Muscle of back (tissue), 13 donors: ENCODE results near the gene CXCL1. TPM values are rescaled to one million over a fixed set of nuclear protein-coding genes. Genes with fewer than 3 reads are reported as not detected.

Experiments used
- DNase-seq, 3 donors: peaks; one replicate each; pipeline versions ENCODE4 v3.0.0 to v3.0.0-alpha.2; 2013
- long read RNA-seq, 9 donors: transcript quantifications; one replicate each; lab custom pipeline, GENCODE V29; 2026
- polyA plus RNA-seq, 10 donors: library from polyadenylated mRNA; unstranded; fragments of 120-200 nt; gene quantifications; one replicate each; pipeline ENCODE4 v1.2.1, GENCODE V29; 2013; ENCODE audit not compliant: insufficient read length in 10 of 10

The CXCL1 gene
- polyA plus RNA-seq: 1 to 10 TPM in 1 of 10 donors, under 1 TPM in 7, not detected in 2; 0.31 to 1.4 (median 0.53) TPM
- long read RNA-seq, donor 1: 0 reads
- long read RNA-seq, donor 2: 0 reads
- long read RNA-seq, donor 3: 0 reads
- long read RNA-seq, donor 4: 0 reads
- long read RNA-seq, donor 5: 0 reads
- long read RNA-seq, donor 6: 0 reads
- long read RNA-seq, donor 7: 0 reads
- long read RNA-seq, donor 8: 0 reads
- long read RNA-seq, donor 9: 0 reads

DNA sequence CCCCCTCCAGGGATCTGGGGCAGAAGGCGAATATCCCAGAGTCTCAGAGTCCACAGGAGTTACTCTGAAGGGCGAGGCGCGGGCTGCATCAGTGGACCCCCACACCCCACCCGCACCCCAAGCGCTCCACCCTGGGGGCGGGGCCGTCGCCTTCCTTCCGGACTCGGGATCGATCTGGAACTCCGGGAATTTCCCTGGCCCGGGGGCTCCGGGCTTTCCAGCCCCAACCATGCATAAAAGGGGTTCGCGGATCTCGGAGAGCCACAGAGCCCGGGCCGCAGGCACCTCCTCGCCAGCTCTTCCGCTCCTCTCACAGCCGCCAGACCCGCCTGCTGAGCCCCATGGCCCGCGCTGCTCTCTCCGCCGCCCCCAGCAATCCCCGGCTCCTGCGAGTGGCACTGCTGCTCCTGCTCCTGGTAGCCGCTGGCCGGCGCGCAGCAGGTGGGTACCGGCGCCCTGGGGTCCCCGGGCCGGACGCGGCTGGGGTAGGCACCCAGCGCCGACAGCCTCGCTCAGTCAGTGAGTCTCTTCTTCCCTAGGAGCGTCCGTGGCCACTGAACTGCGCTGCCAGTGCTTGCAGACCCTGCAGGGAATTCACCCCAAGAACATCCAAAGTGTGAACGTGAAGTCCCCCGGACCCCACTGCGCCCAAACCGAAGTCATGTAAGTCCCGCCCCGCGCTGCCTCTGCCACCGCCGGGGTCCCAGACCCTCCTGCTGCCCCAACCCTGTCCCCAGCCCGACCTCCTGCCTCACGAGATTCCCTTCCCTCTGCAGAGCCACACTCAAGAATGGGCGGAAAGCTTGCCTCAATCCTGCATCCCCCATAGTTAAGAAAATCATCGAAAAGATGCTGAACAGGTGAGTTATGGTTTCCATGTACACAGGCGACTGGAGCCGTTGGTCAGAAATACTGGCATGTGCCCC, at the start of gene CXCL1:
Gene CXCL1 (plus strand): TSS at position 264 of the 926 bp plus-strand sequence. CDS start 78 bp downstream, at position 342.
- peak in 2 of 3 donors; percentile 16 to 55 for DNase-seq

DNA sequence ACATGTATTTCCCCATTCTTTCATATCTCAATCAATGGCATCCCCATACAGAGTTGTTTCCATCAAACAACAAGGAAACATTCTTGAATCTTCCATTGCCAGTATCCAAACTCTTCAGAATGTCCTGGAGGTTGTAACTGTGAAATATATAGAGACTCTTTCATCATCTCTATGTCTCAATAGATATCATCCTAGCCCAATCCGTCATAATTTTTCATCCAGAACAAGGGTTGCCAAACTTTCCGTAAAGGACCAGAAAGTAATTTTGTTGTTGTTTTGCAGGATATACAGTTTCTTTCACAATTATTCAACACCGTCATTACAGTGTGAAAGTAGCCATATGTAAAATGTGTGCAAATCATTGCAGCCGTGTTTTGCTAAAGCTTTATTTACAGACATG, 47.9 kb upstream of the CXCL1 start:
- DNase-seq: no peak

DNA sequence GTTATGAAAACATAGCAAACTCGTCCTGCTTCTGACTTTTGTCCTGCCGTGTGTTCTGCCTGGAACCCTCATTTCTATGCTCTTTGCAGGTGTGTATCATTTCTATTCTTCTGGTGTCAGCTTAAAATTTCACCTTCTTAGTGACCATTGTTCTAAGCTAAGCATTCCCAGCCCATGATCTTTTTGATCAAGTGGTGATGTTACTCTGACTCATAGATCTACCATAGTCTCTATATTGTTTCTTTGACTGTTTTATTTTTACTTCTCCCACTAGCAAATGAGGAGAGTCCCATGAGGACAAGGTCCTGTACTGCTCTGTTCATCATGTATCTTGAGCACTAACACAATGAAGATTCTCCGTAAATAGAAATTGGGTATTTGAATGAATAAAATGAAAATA, 46.8 kb upstream of the CXCL1 start:
- no peak for DNase-seq

DNA sequence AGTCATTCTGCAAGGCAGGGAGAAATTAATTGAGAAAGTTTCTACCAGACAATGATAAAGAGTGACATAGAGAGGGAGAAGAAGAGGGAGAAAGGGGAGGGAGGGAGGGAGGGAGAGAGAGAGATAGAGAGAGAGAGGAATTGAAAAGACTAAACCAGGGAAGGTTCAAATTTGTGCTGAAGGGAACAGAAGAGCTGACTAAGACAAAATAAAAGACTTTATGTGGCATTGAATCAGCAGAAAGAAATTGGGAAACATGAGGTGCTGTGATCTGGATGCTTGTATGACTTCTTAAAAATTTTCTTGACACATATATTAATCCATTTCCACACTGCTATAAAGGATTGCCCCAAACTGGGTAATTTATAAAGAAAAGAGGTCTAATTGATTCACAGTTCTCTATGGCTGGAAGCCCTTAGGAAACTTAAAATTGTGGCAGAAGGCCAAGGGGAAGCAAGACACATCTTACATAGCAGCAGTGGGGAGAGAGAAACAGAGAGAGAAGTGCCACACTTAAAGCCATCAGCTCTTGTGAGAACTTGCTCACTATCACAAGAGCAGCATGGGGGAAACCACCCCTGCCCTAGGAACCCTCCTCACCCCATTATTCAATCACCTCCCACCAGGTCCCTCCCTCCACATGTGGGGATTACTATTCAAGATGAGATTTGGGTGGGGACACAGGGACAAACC, 46.2 kb upstream of the CXCL1 start:
- no peak for DNase-seq

DNA sequence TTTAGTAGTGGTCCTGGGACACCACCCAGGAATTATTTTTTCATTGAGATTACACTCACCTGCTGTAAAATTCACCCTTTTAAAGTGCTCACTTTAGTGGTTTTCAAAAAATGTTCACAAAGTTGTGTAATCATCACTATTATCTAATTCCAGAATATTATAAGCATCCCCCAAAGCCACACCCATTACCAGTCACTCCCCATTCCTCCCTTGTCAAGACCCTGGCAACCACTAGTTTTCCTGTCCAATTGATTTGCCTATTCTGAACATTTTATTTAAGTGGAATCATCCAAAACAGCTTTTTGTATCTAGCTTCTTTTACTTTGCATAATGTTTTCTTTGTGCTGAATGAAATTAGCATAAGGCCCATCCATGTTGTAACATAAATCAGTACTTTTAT, 45.4 kb upstream of the CXCL1 start:
- no peak for DNase-seq

DNA sequence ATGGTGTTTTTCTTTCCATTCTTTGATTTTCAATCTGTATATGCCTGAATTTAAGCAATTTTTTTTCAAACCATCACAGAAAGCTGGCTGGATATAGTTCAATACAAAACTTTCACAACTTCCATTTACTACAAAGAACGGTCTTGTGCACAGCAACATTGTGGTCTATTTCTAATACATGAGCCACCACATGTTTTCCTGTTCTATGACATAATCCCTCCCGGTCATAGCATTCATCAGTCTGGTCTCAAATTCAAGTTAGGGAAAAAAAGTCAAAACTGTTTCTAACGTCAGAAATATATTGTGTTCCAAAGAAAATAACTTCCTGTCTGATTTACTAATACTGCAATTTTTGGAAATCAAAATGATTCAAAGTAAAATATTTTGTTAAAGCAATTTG, 40.2 kb upstream of the CXCL1 start:
- peak in 1 of 3 donors; percentile 22 for DNase-seq

DNA sequence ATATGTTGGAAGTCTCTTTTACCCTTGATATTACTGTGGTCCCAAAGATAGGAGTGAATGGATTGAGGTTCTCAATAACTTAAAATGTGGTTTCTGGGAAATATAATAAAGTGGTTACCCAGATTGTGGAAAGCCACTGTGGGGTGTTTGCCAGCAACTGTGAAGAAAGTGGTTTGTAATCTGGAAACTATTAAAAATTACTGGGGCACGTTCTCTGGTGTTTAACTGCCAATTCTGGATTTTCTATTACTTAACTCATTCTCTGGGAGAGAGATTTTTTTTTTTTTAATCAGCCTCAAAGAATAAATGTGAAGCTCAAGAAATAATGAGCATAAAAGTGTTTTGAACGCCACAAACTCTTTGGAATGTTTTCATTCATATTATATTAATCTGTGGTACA, 37.6 kb upstream of the CXCL1 start:
- DNase-seq: peak in 1 of 3 donors; percentile 23

DNA sequence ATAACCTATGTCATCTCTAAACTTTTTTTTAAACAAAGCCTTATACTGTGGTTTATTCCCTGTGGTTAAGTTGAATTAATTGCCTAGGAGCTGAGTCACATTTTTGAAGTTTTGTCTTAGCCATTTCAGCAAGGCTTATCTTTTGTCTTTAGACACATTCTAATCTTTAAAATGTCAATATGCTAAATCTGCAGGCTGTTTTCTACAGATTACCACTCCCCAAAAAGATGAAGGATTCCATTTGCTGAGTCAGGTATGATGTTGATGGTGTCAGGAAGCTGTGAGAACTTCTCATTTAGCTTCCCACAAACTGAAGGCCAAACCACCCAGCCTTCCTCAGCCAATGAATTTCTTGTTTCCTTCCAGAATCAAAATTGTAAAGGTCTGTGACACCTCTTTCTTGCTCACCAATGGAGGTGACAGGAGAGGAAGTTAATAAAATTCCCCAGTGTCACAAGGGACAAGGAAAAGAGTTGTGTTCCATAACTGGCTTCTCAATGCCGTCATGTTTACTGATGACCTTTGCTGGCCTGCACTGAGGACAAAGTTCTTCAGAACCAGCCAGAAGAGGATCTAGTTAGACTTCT, 36.4 kb upstream of the CXCL1 start:
- peak in 1 of 3 donors; percentile 61 for DNase-seq

DNA sequence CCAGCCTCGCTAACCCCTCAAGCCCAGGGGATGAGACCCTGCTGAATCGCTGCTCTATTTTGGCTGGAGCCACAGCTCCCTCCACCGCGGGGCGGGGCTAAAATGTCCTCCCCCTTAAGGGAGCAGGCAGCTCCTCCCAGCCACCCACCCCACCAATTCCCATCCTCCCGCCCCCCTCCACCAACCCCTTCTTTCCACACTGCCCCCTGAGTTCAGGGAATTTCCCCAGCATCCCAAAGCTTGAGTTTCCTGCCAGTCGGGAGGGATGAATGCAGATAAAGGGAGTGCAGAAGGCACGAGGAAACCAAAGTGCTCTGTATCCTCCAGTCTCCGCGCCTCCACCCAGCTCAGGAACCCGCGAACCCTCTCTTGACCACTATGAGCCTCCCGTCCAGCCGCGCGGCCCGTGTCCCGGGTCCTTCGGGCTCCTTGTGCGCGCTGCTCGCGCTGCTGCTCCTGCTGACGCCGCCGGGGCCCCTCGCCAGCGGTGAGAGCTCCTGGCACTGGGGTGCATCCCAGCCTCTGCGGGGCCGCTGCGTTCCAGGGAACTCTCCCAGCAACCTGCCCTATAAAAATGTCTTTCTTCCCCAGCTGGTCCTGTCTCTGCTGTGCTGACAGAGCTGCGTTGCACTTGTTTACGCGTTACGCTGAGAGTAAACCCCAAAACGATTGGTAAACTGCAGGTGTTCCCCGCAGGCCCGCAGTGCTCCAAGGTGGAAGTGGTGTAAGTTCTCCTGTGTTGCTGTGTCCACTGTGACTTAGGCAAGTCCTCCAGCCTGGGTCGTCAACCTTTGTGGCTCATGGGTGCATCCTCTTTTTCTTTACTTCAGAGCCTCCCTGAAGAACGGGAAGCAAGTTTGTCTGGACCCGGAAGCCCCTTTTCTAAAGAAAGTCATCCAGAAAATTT, 32.6 kb upstream of the CXCL1 start, which contains the start of gene CXCL6:
Gene CXCL6 (plus strand): TSS at position 306 of the 907 bp plus-strand sequence. CDS start 73 bp downstream, at position 379.
- peak in 1 of 3 donors; percentile 28 for DNase-seq

DNA sequence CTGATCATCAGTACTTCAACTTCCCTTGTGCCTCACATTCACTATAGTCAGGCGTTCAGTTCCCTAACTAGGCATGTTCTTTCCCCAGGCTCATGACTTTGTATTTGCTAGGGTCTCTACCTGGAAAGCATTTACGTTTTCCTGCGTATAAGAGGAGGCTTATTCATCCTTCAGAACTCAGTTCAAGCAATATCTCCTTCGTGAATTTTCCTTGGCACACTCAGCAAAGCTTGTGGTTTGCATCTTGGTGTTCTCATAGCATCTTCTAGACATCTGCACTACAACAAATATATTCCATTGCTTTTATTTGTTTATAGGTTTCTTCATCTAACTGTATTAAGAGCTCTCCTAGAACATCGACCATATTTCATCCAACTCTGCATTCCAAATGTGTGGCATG, 30.1 kb upstream of the CXCL1 start:
- no peak for DNase-seq

DNA sequence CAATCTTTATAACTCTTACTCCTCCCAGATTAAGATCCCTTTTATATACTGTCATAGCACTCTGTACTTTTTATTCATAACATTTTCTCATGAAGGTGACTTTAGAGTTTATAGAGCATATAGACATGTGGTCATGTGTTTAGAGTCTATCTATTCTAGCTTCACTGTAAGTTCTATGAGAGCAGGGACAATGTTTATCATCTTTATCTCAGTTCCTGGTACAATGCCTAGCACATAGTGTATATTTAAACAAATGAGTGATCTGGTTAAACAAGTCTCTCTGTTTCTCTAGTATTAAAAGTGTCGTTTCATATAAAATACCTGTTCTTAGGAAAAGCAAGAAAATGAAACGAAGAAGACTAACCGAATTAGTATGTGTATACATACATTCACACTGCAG, 29.5 kb upstream of the CXCL1 start:
- DNase-seq: no peak

DNA sequence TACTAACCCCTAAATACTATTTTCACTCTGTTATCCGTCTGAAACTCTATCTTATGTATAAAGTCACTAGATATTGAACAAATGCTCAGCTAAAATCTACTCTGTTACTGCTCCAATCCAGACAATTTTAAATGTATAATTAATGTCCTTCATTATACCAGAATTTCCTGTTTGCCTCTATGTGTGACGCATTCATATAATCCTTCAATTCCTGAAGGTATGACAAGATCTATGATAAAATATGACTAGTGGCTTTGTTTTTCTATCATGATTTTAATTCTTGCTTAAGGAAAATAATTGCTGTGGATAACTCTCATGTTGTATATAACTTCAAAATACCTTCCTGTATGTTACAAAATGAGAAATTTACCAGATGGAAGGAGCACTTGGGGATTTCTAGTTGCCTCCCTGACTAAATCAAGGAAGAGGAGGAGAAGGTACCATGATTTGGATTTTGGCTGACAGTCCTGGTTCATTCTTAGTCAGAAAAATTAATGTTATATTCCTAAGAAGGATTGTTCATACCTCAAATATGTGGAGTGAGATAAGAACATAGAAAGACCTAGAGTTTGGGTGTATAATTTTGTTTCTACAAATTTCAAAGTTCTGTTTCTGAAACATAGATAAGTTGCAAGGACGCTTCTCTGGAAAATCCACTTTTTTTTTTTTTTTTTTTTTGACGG, 27.8 kb upstream of the CXCL1 start:
- no peak for DNase-seq

DNA sequence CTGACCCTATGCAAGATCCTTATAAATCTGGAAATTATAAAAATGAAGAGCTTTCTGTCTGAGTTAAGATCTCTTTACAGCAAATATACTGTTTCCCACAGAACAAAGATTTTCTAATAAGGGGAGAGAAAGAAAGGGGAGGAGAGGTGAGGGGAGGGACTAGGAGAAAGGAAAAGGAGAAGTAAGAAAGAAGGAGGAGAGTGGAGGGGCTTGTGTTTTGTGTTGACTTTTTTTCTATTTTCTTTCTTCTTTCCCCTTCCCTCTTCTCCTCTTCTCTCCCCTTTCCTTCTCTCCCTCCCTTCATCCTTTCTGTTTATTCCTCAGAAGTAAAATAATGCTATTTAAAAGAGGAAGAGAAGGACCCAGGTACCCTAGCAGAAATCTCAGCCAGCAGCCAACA, 26.5 kb upstream of the CXCL1 start:
- no peak for DNase-seq

DNA sequence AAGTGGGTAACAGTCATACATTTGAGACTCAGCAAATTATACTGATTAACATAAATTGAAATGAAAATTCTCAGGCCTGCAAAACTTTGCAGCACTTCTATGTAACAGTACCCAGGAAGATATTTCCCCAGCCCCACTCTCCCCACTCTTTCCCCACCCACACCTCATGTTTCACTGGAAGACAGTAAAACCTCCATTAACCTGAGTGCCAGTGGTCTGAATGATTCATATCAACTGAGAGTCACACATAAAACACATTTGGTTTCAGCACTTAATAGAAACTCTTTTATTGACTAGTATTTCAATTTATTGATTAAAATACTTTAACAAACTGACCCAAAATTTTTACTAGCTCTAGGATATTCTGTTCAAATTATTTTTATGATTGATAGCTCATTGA, 25.8 kb upstream of the CXCL1 start:
- DNase-seq: no peak

DNA sequence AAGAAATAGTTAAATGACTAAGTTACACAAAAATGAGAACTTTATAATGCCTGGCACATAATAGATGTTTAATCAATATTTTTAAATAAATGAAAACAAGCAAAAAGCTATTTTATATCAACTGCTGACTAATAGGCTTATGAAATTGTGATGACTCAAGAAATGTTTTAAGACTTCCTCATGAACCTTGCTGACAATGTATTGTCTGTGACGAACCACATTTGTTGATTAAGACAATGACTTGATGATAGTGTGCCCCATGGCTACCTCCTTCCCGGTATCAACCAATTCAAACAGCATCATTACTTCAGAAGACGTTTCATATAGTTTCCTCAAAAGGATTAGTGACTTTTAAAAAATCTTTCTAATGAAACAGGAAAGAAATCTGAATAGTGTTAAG, 24.8 kb upstream of the CXCL1 start:
- DNase-seq: no peak

DNA sequence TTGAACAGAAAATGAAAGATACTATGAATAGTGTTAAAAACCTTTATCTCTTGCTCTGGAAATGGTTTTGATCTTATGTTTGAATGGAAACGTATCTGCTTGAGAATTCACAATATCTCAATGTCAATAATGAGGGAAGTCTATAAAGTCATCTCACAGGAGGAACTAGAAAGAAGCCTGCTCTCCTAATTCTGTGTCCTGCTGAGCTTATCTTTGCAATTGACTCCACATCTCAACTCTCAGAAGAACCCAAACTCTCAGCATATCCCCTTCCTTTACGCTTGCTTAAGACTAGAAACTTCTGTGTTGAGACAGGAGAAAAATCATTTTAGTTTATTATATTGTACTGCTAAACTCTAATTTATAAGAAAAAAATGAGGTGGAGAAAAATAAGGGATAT, 24.4 kb upstream of the CXCL1 start:
- DNase-seq: no peak

DNA sequence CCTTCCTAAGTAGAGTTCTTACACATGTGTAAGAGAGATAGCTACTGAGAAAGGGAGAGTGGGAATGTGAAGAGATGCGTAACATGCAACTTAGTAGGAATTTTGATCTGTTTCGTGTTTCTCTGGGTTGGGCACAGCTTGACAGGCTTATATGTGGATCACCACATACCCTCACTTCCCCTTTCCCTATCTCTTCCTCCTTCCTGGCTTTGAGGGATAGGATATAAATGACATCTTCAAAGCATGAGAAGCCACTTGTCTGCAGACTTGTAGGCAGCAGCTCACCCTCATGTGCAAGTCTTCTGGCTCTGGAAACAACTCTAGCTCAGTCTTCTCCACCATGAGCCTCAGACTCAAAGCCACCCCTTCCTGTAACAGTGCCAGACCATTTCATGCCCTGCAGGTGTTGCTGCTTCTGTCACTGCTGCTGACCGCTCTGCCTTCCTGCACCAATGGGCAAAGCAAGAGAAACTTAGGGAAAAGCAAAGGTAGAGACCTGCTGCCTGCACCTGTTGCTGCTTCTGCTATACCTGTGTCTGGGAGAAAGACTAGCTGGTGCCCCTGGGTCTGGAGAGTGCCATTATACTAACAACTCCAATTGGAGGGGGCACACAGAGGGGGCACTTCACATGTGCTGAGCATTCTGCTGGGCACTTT, 21.5 kb upstream of the CXCL1 start:
- DNase-seq: no peak

DNA sequence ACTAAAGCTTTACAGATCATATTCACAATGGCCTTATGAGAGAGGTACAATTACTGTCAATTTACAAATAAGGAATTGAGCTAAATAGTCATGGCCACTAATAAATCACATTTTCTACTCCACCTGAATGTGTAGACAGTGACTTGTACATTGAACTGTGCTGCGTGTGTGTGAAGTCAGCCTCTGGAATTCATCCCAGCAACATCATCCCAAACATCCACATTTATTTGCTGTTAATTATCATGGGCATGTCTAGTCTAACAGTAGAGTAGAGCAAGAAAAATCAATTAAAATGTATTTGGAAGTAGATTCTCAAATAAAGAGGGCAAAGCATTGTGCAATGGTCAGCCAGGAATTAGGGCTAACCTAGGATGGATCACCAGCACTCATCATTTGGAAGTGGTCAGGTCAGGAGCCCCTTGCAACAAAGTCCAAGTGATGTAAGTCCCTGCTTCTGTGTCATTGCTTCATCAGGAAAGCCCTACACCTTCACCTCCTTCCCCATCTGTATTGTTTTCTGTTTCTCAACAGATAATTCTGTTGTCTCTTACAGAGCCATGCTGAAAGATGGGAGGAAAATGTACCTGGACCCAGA, 20.9 kb upstream of the CXCL1 start:
- DNase-seq: no peak

DNA sequence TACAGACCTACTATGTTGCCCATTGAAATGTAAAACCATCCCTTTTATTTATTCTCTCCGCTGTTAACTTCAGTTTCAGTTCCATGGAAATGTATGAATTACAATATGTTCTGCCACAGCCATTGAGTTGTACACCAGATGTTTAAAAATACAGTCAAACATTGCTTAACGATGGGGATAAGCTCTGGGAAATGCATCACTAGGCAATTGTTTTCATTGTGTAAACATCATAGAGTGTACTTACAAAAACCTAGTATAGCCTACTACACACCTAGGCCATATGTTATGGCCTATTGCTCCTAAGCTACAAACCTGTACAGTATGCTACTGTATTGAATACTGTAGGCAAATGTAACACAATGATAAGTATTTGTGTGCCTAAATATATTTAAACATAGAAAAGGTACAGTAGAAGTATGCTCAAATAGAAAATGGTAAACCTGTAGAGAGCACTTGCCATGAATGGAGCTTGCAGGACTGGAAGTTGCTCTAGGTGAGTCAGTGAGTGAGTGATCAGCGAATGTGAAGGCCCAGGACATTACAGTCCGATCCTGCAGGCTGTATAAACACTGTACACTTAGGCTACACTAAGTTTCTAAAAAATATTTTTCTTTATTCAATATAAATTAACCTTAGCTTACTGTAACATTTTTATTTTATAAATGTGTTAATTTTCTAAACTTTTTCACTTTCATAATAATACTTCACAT, 18.8 kb upstream of the CXCL1 start:
- DNase-seq: no peak
